Loucy (cell line): Measurements from ENCODE around the gene SDC3.

Source experiments
- H2AFZ ChIP-seq: fragments of 200-600 bp; sonication (generic); 2 replicates; pipeline ENCODE4 v1.6.0; 2016; ENCODE audit warnings: antibody characterized with exemption, mild to moderate bottlenecking, low read length, moderate library complexity
- H3F3A ChIP-seq: fragments of 200-600 bp; 2 replicates; pipeline ENCODE4 v1.6.0; 2016; ENCODE audit warnings: antibody characterized with exemption, low read depth, mild to moderate bottlenecking
- H3K27me3 ChIP-seq: fragments of 200-600 bp; sonication (generic); 2 replicates; pipeline ENCODE4 v1.6.1; 2014; ENCODE audit warnings: low read length, mild to moderate bottlenecking; ENCODE audit not compliant: insufficient read depth, poor library complexity, severe bottlenecking
- H3K36me3 ChIP-seq: fragments of 200-600 bp; sonication (generic); 2 replicates; pipeline ENCODE4 v1.6.1; 2016; ENCODE audit warnings: low read length; ENCODE audit not compliant: insufficient read depth
- H3K4me1 ChIP-seq: fragments of 200-600 bp; sonication (generic); 2 replicates; pipeline ENCODE4 v1.5.1; 2014; ENCODE audit warnings: low read length, mild to moderate bottlenecking; ENCODE audit not compliant: insufficient read depth, poor library complexity, severe bottlenecking
- H3K4me2 ChIP-seq: fragments of 200-600 bp; sonication (generic); 2 replicates; pipeline ENCODE4 v1.6.0; 2014; ENCODE audit warnings: antibody characterized with exemption, low read length, low read depth, mild to moderate bottlenecking; ENCODE audit not compliant: poor library complexity, severe bottlenecking
- H3K4me3 ChIP-seq: fragments of 200-600 bp; sonication (generic); 2 replicates; pipeline ENCODE4 v1.5.1; 2014; ENCODE audit warnings: low read length, mild to moderate bottlenecking, mixed read lengths; ENCODE audit not compliant: poor library complexity, severe bottlenecking
- H3K79me2 ChIP-seq: fragments of 200-600 bp; sonication (generic); 2 replicates; pipeline ENCODE4 v1.6.1; 2014; ENCODE audit warnings: low read length; ENCODE audit not compliant: insufficient read depth
- H3K9ac ChIP-seq: fragments of 200-600 bp; sonication (generic); 2 replicates; pipeline ENCODE4 v1.6.0; 2014; ENCODE audit warnings: mild to moderate bottlenecking, low read depth, low read length, moderate library complexity; ENCODE audit not compliant: poor library complexity, severe bottlenecking
- H3K9me2 ChIP-seq: fragments of 200-600 bp; sonication (generic); replicated peaks from 2 replicates; pipeline ENCODE4 v1.6.1; 2016; ENCODE audit warnings: low read depth, low read length, mixed read lengths
- H3K9me3 ChIP-seq: fragments of 200-600 bp; sonication (generic); 2 replicates; pipeline ENCODE4 v1.6.1; 2014; ENCODE audit warnings: mild to moderate bottlenecking, antibody characterized with exemption, low read length, low read depth; ENCODE audit not compliant: insufficient read depth
- H4K20me1 ChIP-seq: fragments of 200-600 bp; sonication (generic); 2 replicates; pipeline ENCODE4 v1.6.0; 2014; ENCODE audit warnings: antibody characterized with exemption, low read length, mild to moderate bottlenecking; ENCODE audit not compliant: insufficient read depth, poor library complexity, severe bottlenecking
- EZH2phosphoT487 ChIP-seq: fragments of 200-600 bp; IDR thresholded peaks from 2 replicates; pipeline ENCODE4 v1.6.1; 2018; ENCODE audit warnings: antibody characterized with exemption, mild to moderate bottlenecking, moderate library complexity, borderline replicate concordance
- TF ChIP-seq, protein P1 (sequence below): fragments of 200-600 bp; sonication (generic); conservative IDR thresholded peaks from 2 replicates; pipeline ENCODE4 v1.5.1; 2014; ENCODE audit warnings: mild to moderate bottlenecking, antibody characterized with exemption, low read length

SDC3 gene

DNA sequence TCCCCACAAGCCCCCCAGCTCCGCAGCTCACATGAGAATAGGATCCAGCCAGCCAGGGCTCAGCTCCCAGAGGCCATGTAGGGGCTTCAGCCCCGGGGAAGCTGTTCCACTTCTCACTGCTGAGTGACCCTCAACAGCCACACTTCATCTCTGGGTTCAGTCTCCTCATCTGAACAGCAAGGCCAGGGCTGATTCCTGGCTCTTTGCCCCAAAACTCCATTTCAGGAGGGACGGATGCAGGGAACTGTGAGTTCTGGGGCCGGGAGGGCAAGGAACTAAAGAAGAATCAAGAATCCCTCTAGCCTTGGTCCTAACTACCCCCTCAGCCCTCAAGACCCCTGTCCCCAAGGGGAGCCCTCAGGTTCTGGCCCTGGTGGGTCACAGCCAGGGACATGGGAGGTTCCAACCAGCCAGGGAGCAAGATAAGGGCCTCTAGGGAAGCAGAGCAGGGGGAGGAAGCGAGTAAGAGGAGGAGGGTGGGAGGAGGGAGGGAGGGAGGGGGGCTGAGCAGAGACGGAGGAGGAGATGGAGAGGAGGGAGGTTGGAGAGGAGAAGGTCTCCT, 13.1 kb downstream of the SDC3 start:
- no peaks in the 10 kb centered on the region for H3K79me2 ChIP-seq
- H3K9ac ChIP-seq: no peak overlapping the region
- H3F3A ChIP-seq: no peaks in the 10 kb centered on the region
- H3K9me3 ChIP-seq: no peaks in the 10 kb centered on the region
- H3K4me1 ChIP-seq: no peaks in the 10 kb centered on the region
- H3K4me3 ChIP-seq: no peak overlapping the region
- TF ChIP-seq, protein P1, sequence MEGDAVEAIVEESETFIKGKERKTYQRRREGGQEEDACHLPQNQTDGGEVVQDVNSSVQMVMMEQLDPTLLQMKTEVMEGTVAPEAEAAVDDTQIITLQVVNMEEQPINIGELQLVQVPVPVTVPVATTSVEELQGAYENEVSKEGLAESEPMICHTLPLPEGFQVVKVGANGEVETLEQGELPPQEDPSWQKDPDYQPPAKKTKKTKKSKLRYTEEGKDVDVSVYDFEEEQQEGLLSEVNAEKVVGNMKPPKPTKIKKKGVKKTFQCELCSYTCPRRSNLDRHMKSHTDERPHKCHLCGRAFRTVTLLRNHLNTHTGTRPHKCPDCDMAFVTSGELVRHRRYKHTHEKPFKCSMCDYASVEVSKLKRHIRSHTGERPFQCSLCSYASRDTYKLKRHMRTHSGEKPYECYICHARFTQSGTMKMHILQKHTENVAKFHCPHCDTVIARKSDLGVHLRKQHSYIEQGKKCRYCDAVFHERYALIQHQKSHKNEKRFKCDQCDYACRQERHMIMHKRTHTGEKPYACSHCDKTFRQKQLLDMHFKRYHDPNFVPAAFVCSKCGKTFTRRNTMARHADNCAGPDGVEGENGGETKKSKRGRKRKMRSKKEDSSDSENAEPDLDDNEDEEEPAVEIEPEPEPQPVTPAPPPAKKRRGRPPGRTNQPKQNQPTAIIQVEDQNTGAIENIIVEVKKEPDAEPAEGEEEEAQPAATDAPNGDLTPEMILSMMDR: no peak
- TF ChIP-seq EZH2phosphoT487: no peak
- peaks cover 7% of the 10 kb centered on the region for H3K27me3 ChIP-seq
- H3K9me2 ChIP-seq: no peaks in the 10 kb centered on the region
- H2AFZ ChIP-seq: no peak overlapping the region
- H3K36me3 ChIP-seq: no peaks in the 10 kb centered on the region
- H3K4me2 ChIP-seq: no peak overlapping the region
- H4K20me1 ChIP-seq: no peaks in the 10 kb centered on the region

DNA sequence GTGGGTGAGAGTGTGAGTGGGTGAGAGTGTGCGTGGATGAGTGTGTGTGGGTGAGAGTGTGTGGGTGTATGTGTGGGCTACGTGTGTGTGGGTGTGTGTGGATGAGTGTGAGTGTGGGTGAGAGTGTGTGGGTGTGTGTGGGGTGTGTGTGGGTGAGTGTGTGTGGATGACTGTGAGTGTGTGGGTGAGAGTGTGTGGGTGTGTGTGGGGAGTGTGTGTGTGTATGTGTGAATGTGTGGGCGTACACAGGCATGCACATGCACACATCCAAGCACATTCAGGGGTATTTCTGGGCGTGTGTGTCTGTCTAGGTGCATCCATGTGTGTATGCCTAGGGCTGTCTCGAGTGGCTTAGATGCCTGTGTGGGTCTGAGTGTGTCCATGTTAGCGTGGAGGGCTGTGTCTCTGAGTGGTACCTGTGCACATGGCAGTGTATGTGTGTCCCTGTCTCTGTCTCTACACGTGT, 14.0 kb downstream of the SDC3 start:
- Histone ChIP-seq H3K79me2 (no peaks in the 10 kb centered on the region), H3K27me3 (peaks cover 7% of the 10 kb centered on the region), H2AFZ (no peak overlapping the region), H4K20me1 (no peaks in the 10 kb centered on the region), H3K36me3 (no peaks in the 10 kb centered on the region), H3K4me1 (no peaks in the 10 kb centered on the region), H3K4me3 (no peak overlapping the region), H3K9ac (no peak overlapping the region), H3K4me2 (no peak overlapping the region), H3F3A (no peaks in the 10 kb centered on the region), H3K9me2 (no peaks in the 10 kb centered on the region), H3K9me3 (no peaks in the 10 kb centered on the region)
- TF ChIP-seq EZH2phosphoT487: no peak
- TF ChIP-seq, protein P1: no peak

DNA sequence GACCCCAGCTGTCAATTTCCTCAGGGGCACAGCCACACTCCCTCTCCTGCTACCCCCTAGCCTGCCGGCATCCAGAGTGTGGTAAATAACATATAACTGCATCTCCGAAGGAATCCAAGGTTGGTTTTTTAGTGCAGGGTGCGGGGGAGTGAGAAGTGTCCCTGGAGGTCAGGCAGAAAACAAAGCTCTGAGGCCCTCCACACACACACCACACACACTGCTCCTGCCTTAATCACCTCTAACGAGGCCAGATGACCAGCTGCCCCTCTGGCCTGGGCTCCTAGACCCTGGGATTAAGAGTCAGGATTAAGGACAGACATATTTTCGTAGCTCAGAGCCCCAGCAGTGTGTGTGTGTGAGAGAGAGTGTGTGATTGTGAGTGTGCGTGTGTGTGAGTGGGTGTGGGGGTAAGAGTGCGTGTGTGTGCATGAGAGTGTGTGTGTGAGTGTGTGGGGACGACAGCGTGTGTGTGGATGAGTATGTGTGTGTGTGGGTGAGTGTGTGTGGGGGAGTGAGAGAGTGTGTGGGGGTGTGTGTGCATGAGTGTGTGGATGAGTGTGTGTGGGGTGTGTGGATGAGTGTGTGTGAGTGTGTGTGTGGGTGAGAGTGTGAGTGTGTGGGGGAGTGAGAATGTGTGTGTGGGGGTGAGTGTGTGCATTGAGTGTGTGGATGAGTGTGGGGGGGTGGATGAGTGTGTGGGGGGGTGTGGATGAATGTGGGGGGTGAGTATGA, 14.6 kb downstream of the SDC3 start:
- Histone ChIP-seq H3K9me2 (no peaks in the 10 kb centered on the region), H3K9ac (no peak overlapping the region), H3K4me3 (no peak overlapping the region), H3K79me2 (no peaks in the 10 kb centered on the region), H2AFZ (no peak overlapping the region), H4K20me1 (no peaks in the 10 kb centered on the region), H3K36me3 (no peaks in the 10 kb centered on the region), H3K4me2 (no peak overlapping the region), H3K4me1 (no peaks in the 10 kb centered on the region), H3K27me3 (peaks cover 7% of the 10 kb centered on the region), H3K9me3 (no peaks in the 10 kb centered on the region), H3F3A (no peaks in the 10 kb centered on the region)
- TF ChIP-seq EZH2phosphoT487: no peak
- TF ChIP-seq, protein P1: no peak
